Upper lobe of right lung (tissue), 1 donor: ENCODE measurements around the gene SLC7A14. TPM values are rescaled to one million over a fixed set of nuclear protein-coding genes. Genes with fewer than 3 reads are reported as not detected.

Experiments used
- ATAC-seq: fragments of 200-7000 bp; cut with Tn5 transposase; one replicate; pipeline ENCODE4 v1.9.1; 2020; ENCODE audit warnings: mild to moderate bottlenecking, moderate library complexity
- DNase-seq: peaks from one replicate; pipeline ENCODE4 v3.0.0-alpha.2; 2020
- H3K27ac ChIP-seq: fragments of 200-600 bp; one replicate; pipeline ENCODE4 v1.8.0; 2022
- H3K27me3 ChIP-seq: fragments of 200-600 bp; one replicate; pipeline ENCODE4 v1.8.0; 2022; ENCODE audit warnings: mild to moderate bottlenecking
- H3K36me3 ChIP-seq: fragments of 200-600 bp; one replicate; pipeline ENCODE4 v1.8.0; 2022
- H3K4me1 ChIP-seq: fragments of 200-600 bp; one replicate; pipeline ENCODE4 v1.8.0; 2022
- H3K4me3 ChIP-seq: fragments of 200-600 bp; one replicate; pipeline ENCODE4 v1.8.0; 2022; ENCODE audit warnings: mild to moderate bottlenecking
- H3K9me3 ChIP-seq: fragments of 200-600 bp; one replicate; pipeline ENCODE4 v1.8.0; 2022
- intact Hi-C: fragments of 100-400 bp; cut with DNase I; formaldehyde crosslinking; loops from one replicate; pipeline ENCODE4 v1.11.0; 2022
- microRNA-seq: library from miRNA; unstranded; fragments of <30 nt; microRNA quantifications from one replicate; pipeline ENCODE4 v1.2.0, GENCODE V29; 2020; ENCODE audit warnings: borderline microRNAs expressed
- total RNA-seq: library from RNA; stranded (reverse); fragmentation: NEBNext Ultra II Directional; extraction: Animal tissue kit (Norgen Biotek cat#: 25700); gene quantifications from one replicate; pipeline ENCODE4 v1.2.1, GENCODE V29; 2021
- TF ChIP-seq, protein P1 (sequence below): fragments of 200-600 bp; IDR thresholded peaks from one replicate; pipeline ENCODE4 v1.8.0; 2022; ENCODE audit warnings: antibody characterized with exemption
- donor health status: DM: no; HTN: yes; CAD: no; lungs with severe emphysema.

Gene SLC7A14
- total RNA-seq, 1 donor from 2014 or later, result not detected

DNA sequence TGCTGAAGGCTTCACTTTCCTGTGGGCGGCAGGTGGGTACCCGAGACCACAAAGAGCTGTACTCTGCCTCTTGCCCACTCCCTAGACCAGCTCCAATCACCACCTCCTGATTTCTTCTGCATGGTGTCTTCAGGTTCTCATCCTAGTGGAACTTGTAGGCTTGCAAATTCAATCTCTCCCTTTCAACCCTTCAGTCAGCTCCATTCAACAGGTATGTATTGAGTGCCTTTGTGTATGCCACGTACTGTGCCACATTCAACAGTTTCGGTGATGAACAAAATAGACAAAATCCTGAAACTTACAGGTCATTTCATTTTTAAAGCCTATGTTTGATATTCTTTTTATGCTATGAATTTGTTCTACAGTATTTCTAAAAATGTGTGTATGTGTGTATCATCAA, 172.6 kb downstream of the SLC7A14 start:
- no peak for ATAC-seq
- Histone ChIP-seq H3K27me3 (peaks cover 7% of the 10 kb centered on the region), H3K9me3 (no peaks in the 10 kb centered on the region), H3K4me3 (no peak overlapping the region), H3K36me3 (no peaks in the 10 kb centered on the region), H3K4me1 (no peaks in the 10 kb centered on the region), H3K27ac (no peak overlapping the region)
- TF ChIP-seq, protein P1, sequence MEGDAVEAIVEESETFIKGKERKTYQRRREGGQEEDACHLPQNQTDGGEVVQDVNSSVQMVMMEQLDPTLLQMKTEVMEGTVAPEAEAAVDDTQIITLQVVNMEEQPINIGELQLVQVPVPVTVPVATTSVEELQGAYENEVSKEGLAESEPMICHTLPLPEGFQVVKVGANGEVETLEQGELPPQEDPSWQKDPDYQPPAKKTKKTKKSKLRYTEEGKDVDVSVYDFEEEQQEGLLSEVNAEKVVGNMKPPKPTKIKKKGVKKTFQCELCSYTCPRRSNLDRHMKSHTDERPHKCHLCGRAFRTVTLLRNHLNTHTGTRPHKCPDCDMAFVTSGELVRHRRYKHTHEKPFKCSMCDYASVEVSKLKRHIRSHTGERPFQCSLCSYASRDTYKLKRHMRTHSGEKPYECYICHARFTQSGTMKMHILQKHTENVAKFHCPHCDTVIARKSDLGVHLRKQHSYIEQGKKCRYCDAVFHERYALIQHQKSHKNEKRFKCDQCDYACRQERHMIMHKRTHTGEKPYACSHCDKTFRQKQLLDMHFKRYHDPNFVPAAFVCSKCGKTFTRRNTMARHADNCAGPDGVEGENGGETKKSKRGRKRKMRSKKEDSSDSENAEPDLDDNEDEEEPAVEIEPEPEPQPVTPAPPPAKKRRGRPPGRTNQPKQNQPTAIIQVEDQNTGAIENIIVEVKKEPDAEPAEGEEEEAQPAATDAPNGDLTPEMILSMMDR, result no peak
- intact Hi-C loops, result no loop called here
- no peak for DNase-seq

DNA sequence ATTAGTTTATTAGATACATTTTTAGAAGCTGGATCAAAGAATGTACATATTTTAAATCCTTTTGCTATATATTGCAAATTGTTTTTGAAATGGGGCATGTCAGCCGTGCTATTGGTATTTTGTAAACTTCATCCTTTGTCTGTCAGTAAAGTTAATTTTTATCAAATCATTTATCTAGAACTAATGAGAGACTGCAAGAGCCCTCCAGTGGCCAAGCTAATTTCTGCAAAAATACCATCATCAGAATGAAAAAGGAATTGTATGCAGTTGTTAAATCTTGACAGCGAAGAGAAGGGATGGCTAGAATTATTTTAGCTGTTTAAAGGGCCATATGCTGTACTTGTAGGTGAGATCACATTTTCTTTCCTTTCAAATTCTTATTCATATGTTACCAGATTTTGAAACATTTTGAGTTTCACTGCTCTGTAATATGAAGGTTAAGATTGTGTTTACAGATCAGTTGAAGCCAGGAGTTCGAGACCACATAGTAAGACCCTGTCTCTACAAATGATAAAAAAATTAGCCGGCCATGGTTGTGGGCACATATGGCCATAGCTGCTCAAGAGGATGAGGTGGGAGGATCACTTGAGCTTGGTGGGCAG, 175.3 kb downstream of the SLC7A14 start:
- intact Hi-C loops, result no loop called here
- Histone ChIP-seq H3K9me3 (no peaks in the 10 kb centered on the region), H3K27me3 (no peaks in the 10 kb centered on the region), H3K27ac (no peak overlapping the region), H3K36me3 (no peaks in the 10 kb centered on the region), H3K4me1 (no peaks in the 10 kb centered on the region), H3K4me3 (no peak overlapping the region)
- DNase-seq (no peak), ATAC-seq (no peak)
- TF ChIP-seq, protein P1, result peak; percentile 56

Small RNA genes lying within 50 kb of the gene (microRNA-seq; reads per million reads assigned to microRNA genes)
- gene MIR6828, result not detected

Other genes starting within 250 kb of the SLC7A14 start
- gene SKIL, start 228.4 kb downstream of the SLC7A14 start, total RNA-seq, result 89.4 TPM
- gene CLDN11, start 167.2 kb downstream of the SLC7A14 start, total RNA-seq, result 11.7 TPM